HG03469 (cell line): ENCODE results near the gene PSME3IP1.
A peak's percentile ranks its signal among the peaks of the same experiment; 100 is the strongest.
"Not testable (repeated sequence)": the region's sequence is repeated elsewhere in the genome, so short reads cannot be mapped to it uniquely, and the experiment has no call there.

Experiments used
- ATAC-seq: cut with Tn5 transposase; IDR thresholded peaks from one replicate; pipeline ENCODE4 v1.9.1; 2021; ENCODE audit warnings: mild to moderate bottlenecking, moderate library complexity, moderate number of reproducible peaks; ENCODE audit not compliant: unreplicated experiment

Gene PSME3IP1

DNA sequence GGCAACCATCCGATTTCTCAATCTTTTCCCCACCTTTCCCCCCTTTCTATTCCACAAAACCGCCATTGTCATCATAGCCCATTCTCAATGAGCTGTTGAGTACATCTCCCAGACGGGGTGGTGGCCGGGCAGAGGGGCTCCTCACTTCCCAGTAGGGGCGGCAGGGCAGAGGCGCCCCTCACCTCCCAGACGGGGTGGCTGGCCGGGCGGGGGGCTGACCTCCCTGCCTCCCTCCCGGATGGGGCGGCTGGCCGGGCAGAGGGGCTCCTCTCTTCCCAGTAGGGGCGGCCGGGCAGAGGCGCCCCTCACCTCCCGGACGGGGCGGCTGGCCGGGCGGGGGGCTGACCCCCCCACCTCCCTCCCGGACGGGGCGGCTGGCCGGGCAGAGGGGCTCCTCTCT, 14.5 kb upstream of the PSME3IP1 start:
- ATAC-seq = not testable (repeated sequence)

DNA sequence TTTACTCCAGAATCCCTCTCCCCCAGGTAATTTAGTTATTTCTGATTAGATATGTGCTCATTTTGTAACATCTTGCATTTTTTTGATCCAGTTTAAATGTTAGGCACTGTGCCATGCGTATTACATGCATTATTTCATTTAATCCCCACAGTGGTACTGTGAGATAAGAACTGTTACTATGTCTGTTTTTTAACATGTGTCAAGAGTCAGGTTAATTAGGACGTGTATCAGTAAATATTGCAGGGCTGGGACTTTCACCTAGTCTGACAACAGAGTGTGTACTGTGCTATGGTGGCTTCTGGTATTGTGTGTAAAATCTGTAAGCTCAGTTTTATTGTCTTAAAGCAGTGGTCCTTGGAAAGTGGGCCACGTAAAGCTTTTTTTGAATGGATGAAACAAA, 10.9 kb upstream of the PSME3IP1 start:
- no peak for ATAC-seq

GRCh38 chr16:57196286-57196685, 10.4 kb upstream of the PSME3IP1 start:
- ATAC-seq = no peak

DNA sequence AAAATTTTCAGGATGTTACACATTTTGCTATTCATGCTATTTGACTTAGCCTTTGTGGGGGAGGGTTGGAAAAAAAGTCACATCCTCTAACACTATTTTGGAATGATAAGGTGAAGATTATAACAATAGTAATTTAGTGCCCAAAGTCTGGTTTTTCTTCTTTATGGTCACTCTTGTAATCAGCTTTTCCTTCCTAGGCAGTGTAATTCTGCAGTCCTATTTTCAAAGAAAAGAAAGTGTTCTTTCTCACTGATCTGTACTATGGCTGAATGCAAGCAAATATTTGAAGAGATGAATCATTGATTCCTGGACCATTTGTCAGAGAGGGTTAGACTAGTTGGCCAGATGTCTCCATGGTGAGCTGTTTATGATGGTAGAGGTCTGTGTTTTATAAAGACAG, 8.7 kb upstream of the PSME3IP1 start:
- ATAC-seq = no peak

DNA sequence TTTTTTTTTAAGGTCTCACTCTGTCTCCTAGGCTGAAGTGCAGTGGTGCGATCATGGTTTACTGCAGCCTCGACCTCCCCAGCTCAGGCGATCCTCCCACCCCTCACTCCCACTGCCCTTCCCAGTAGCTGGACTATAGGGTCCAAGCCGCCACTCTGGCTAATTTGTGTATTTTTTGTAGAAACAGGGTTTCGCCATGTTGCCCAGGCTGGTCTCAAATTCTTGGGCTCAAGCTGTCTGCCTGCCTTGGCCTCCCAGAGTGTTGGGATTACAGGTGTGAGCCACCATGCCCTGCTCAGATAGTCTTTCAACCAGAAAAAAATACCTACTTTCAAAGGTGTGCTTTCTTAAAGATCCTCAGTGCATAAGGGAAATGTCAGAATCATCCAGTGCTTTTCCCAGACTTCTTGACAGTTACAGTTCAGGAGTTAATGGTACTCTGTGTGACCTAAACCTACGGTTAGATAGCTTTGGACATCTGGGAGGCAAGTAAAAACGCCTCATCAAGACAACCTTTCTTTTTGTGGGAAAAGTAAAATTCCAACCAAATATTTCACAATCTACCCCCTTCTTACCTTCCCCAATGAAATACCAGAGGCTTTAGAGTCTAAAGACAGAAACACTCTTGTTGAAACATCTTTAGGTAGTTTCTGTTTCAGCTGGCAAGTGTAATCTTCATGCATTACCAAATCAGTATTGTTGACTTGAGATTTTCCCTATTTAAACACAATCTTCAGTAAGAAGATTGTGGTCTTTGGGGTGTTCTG, 7.1 kb upstream of the PSME3IP1 start:
- no peak for ATAC-seq

DNA sequence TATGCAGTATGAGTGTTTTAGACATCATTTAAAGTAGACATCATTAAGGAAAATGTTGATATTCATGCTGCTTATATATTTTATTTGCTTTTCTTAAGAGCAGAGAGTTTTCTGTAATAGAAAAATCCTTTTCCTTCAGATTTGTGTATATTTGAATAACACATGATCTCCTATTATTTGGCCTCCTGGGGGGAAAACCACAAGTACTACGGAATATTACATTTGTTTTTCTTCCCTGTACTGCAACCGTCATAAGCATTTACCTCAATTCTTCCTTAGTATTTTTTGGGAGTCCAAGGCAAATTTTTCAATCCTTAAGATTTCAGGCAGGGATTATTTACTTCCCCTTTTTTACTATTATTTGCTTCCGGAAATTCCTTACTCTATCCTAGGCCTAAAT, 6.3 kb upstream of the PSME3IP1 start:
- ATAC-seq = no peak

- no peak for ATAC-seq
Measured at GRCh38 chr16:57191056-57191571, 5.3 kb upstream of the PSME3IP1 start.

DNA sequence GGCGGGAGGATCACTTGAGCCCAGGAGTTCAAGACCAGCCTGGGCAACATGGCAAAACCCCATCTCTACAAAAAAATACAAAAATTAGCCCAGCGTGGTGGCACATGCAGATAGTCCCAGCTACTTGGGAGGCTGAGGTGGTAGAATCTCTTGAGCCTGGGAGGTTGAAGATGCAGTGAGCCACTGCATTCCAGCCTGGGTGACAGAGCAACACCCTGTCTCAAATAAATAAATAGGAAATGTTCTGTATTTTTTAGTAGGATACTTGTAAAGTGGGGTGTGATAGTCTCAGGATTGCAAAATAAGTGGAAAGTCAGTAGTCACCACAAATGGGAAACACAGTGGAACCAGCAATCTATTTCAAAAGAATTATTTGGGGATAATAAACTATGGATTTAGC, 4.3 kb upstream of the PSME3IP1 start:
- no peak for ATAC-seq

DNA sequence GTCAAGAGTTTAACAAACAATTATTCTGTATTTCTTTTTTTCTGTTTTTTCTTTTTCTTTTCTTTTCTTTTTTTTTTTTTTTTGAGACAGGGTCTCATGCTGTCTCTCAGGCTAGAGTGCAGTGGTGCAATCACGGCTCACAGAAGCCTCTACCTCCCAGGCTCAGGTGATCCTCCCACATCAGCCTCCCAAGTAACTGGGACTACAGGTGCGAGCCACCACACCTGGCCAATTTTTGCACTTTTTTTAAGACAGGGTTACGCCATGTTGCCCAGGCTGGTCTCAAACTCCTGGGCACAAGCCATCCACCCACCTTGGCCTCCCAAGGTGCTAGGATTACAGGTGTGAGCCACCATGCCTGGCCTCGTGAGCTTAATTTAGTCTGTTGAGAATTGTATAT, 3.7 kb upstream of the PSME3IP1 start:
- ATAC-seq = not testable (repeated sequence)

DNA sequence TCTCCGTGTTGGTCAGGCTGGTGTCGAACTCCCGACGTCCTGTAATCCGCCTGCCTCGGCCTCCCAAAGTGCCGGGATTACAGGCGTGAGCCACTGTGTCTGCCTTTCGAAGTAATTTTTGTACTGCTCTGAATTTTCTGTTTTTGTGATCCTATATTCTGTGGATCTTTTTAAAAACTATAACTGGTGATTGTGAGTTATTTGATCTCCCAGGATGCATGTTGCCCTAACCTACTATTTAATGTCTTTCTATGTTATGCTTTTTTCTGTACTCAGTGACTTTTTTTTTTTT, 2.8 kb upstream of the PSME3IP1 start:
- ATAC-seq = no peak

- ATAC-seq = not testable (repeated sequence)
Measured at GRCh38 chr16:57187902-57188710, 2.3 kb upstream of the PSME3IP1 start.

DNA sequence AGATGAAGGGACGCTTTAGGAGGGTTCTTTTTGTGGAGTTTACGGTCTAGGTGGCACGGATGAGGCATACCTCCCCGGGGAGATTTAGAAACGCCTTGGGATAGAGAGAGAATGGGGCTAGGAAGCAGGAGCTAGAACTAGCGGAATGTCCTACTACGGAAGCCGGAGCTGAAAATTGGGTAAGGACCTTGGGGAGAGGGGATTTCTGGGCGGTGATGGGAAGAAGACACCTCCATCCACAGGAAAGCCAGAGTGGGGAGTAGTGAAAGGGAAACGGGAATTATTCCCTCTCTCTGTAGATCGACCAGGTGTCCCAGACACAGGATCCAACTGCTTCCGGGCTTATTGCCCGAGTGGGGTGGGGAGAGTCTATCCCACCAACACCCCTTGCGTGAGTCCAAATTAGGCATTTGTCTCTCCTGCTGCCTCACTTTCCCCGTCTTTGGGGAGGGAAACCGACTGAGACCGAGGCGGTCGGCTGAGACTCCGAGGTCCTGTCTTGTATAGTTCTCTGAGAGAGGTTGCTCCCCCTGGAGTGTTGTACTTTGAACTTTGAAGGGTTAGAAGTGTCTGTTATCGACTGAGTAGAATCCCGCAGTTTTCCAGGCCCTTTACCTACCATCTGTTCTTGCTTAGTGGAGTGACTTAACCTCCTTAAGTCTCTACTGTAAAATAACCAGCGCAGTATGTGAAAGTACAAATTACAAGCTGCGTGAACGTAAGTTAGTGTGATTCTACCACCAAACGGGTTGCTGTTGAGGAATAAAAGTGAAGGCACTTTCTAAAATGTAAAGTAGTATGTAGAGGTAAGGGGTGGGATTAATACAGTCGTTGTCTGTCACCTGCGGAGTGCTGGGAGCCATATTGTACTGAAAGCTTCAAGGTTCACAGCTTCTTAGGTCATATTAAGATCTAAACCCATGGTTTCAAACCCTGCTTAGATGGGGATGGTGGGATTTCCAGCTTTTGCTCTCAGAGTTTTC, 1.3 kb upstream of the PSME3IP1 start:
- ATAC-seq = no peak

DNA sequence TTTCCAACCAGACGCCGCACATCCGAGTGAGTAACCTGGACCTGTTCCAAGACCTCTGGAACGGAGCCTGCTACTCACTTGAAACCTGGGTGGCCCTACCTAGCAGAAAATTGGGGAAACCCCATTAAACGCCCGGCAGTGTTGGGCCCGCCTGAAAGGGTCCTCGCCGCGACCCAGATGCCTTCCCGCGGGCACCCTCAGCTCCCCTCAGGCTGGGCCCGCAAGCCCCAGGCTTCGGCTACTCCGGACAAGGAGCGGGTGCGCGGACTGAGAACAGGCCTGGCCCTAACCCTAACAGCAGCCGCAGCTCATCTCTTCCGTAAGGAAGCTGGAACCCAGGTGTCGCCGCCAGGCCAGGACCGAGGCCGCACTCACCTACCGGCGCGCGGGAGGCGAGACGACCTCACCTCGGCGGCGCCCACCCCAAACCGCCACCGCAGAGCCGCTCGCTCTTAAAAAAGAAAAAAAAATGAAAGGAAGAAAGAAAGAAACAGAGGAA, 344 bp downstream of the PSME3IP1 start:
- ATAC-seq = peak; percentile 6

DNA sequence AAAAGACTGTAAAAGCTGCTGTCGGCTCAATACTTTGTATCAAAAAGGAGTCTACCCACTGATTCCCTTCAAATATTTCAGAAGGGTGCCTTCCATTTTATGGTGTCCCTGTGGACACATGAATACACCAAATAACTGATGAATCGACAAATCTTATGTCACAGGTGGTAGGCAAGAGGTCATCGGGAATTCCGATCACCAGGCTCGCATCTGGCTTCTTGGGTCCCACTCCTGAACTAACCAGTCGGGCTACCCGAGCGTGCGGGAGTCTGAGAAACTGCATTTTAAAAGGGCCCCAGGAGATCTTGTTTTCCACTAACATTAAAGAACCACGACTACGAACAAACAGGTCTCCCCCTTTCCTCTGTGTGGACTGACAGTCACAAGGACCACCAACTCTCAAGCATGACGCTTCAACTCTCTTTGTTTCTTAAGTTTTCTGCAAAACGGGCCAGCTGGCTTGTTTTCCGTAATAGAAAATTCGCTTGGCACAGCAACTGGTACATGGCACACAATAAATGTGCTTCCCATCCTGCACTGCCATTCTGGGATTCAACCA, 873 bp downstream of the PSME3IP1 start:
- ATAC-seq = no peak

GRCh38 chr16:57184113-57184512, 1.7 kb downstream of the PSME3IP1 start:
- no peak for ATAC-seq

GRCh38 chr16:57179215-57179828, 6.5 kb downstream of the PSME3IP1 start:
- no peak for ATAC-seq

GRCh38 chr16:57178793-57179212, 7.0 kb downstream of the PSME3IP1 start:
- ATAC-seq = no peak

DNA sequence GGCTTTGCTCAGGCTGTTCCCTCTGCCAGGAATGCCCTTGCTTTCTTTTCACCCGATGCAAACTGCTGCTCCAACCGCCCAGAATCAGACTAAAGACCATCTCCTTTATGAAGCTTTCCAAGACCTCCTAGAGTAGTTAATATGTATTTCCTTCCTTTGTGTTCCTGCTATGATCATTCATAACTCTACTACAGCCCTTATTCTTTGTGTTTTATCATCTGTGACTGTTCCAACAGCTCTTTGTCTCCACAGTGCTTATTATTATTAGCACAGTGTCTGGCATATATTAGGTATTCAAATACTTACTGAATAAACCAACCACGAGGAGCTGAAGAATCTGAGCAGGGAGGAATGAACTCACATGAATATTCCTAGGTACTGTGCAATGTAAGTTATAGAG, 7.6 kb downstream of the PSME3IP1 start:
- no peak for ATAC-seq

DNA sequence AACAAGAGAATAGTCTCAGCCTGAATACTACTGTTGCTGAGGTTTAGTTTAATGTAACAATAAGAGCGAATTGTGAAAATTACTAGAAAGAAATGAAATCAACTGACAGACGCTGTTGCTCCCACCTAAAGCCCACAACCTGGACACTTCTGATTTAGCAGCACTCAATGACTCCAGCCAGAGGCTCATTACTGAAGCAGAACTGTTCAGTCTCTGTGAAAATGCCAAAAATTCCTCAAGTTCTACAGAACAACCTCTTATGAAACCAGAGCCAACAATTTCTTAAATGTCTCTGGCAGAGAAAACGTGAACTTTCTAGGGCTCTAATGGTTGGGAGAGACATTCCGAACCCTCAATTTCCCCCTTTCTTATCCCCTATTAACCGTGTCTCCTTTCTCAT, 9.9 kb downstream of the PSME3IP1 start:
- no peak for ATAC-seq

DNA sequence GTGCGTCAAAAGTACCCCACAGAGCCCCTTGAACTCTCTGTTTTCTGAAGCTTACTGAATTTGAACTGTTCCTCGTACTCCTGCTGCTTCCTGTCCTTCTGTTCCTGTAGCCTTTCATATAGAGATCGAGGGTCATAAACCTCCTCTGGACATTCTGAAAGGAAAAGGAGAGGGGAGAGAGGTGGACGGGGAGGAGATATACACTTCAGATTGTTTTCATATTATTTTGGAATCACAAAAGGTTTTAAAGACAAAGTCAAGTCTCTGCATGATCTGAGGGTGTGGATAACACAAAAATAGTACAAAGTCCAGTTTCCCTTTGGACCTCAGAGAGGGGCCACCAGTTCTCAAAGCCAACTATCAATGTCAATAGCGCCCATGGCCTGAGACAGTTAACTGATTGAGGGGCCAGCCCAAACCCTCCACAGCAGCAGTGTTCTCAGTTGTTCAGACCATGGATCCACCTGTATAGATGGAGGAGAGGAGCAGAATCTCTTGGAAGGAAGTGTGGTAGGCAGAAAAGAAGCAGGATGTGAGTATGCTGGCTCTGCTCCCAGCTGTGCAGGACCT, 13.0 kb downstream of the PSME3IP1 start:
- no peak for ATAC-seq
